Measurements from ENCODE around the gene NMU. TPM values are rescaled to one million over a fixed set of nuclear protein-coding genes. Genes with fewer than 3 reads are reported as not detected.
"Not testable (repeated sequence)": the region's sequence is repeated elsewhere in the genome, so short reads cannot be mapped to it uniquely, and the experiment has no call there.

The NMU gene
- total and polyA plus RNA-seq, 5 donors, result not detected

GRCh38 chr4:55600640-55601039 lies 35.5 kb downstream of the NMU start:
- intact Hi-C loops (cut with DNase I), result no loop called here
- Histone ChIP-seq H3K27ac (ENCODE audit: low read length) (no peak overlapping the region), H3K27me3 (ENCODE audit: control insufficient read depth, insufficient read depth) (no peaks in the 10 kb centered on the region), H3K4me3 (ENCODE audit: low read length) (no peak overlapping the region), H3K9me3 (ENCODE audit: control insufficient read depth, low read length) (no peaks in the 10 kb centered on the region), H3K4me1 (ENCODE audit: control insufficient read depth, insufficient read depth, low read length) (no peaks in the 10 kb centered on the region)
- DNase-seq (no peak), ATAC-seq (no peak)

GRCh38 chr4:55598641-55599040 lies 37.5 kb downstream of the NMU start:
- H3K27me3 ChIP-seq (ENCODE audit: control insufficient read depth, insufficient read depth), result no peaks in the 10 kb centered on the region
- H3K4me1 ChIP-seq (ENCODE audit: control insufficient read depth, insufficient read depth, low read length), result no peaks in the 10 kb centered on the region
- no peak for ATAC-seq
- no peaks in the 10 kb centered on the region for H3K9me3 ChIP-seq (ENCODE audit: control insufficient read depth, low read length)
- H3K4me3 ChIP-seq (ENCODE audit: low read length), result no peak overlapping the region
- 92% methylated on average over 2 of the region's 2 CpGs for WGBS
- no peak for DNase-seq
- H3K27ac ChIP-seq (ENCODE audit: low read length), result no peak overlapping the region
- intact Hi-C loops (cut with DNase I), result no loop called here

- no peak for ATAC-seq
- H3K9me3 ChIP-seq (ENCODE audit: control insufficient read depth, low read length), result no peaks in the 10 kb centered on the region
- WGBS, result 93% methylated on average over 24 of the region's 24 CpGs
- H3K27me3 ChIP-seq (ENCODE audit: control insufficient read depth, insufficient read depth), result no peaks in the 10 kb centered on the region
- H3K4me3 ChIP-seq (ENCODE audit: low read length), result no peak within 1 kb of the TSS
- no peak within 1 kb of the TSS for H3K27ac ChIP-seq (ENCODE audit: low read length)
- H3K4me1 ChIP-seq (ENCODE audit: control insufficient read depth, insufficient read depth, low read length), result no peaks in the 10 kb centered on the region
- DNase-seq, result peak; percentile 13 to 49 (median 42)
- intact Hi-C loops (cut with DNase I), result no loop called here
These were observed 44.1 kb downstream of the NMU start, which contains the start of gene PDCL2 for GRCh38 chr4:55592014-55592413. Gene PDCL2, minus strand, starts transcription at chr4:55592245. Its CDS starts 136 bp downstream, at chr4:55592109.

- DNase-seq (no peak), ATAC-seq (no peak)
- no peaks in the 10 kb centered on the region for H3K9me3 ChIP-seq (ENCODE audit: control insufficient read depth, low read length)
- intact Hi-C loops (cut with DNase I), result no loop called here
- no peak overlapping the region for H3K27ac ChIP-seq (ENCODE audit: low read length)
- no peak overlapping the region for H3K4me3 ChIP-seq (ENCODE audit: low read length)
- H3K4me1 ChIP-seq (ENCODE audit: control insufficient read depth, insufficient read depth, low read length), result no peaks in the 10 kb centered on the region
- no peaks in the 10 kb centered on the region for H3K27me3 ChIP-seq (ENCODE audit: control insufficient read depth, insufficient read depth)
- 83% methylated on average over 2 of the region's 2 CpGs for WGBS
These were observed 47.9 kb downstream of the NMU start for GRCh38 chr4:55588160-55588559.

- H3K27me3 ChIP-seq (ENCODE audit: control insufficient read depth, insufficient read depth); ATAC-seq; H3K9me3 ChIP-seq (ENCODE audit: control insufficient read depth, low read length); H3K27ac ChIP-seq (ENCODE audit: low read length); intact Hi-C loops (cut with DNase I); H3K4me3 ChIP-seq (ENCODE audit: low read length); DNase-seq; H3K4me1 ChIP-seq (ENCODE audit: control insufficient read depth, insufficient read depth, low read length): not testable (repeated sequence)
- 96% methylated on average over 2 of the region's 2 CpGs for WGBS
These were observed 53.3 kb downstream of the NMU start for GRCh38 chr4:55582773-55583172.

- H3K4me1 ChIP-seq (ENCODE audit: control insufficient read depth, insufficient read depth, low read length), result no peaks in the 10 kb centered on the region
- no peaks in the 10 kb centered on the region for H3K27me3 ChIP-seq (ENCODE audit: control insufficient read depth, insufficient read depth)
- no peak overlapping the region for H3K27ac ChIP-seq (ENCODE audit: low read length)
- no peaks in the 10 kb centered on the region for H3K9me3 ChIP-seq (ENCODE audit: control insufficient read depth, low read length)
- no peak overlapping the region for H3K4me3 ChIP-seq (ENCODE audit: low read length)
- no peak for ATAC-seq
- no peak for DNase-seq
- intact Hi-C loops (cut with DNase I), result no loop called here
These were observed 57.6 kb downstream of the NMU start for GRCh38 chr4:55578341-55579010.

GRCh38 chr4:55575513-55575912 lies 60.6 kb downstream of the NMU start:
- no peaks in the 10 kb centered on the region for H3K27me3 ChIP-seq (ENCODE audit: control insufficient read depth, insufficient read depth)
- no peaks in the 10 kb centered on the region for H3K9me3 ChIP-seq (ENCODE audit: control insufficient read depth, low read length)
- H3K4me1 ChIP-seq (ENCODE audit: control insufficient read depth, insufficient read depth, low read length), result no peaks in the 10 kb centered on the region
- DNase-seq, result no peak
- no peak overlapping the region for H3K27ac ChIP-seq (ENCODE audit: low read length)
- intact Hi-C loops (cut with DNase I), result no loop called here
- ATAC-seq, result no peak
- 65% methylated on average over 1 of the region's 1 CpG for WGBS
- H3K4me3 ChIP-seq (ENCODE audit: low read length), result no peak overlapping the region

GRCh38 chr4:55574252-55574651 lies 61.8 kb downstream of the NMU start:
- 61% methylated on average over 1 of the region's 1 CpG for WGBS
- H3K4me1 ChIP-seq (ENCODE audit: control insufficient read depth, insufficient read depth, low read length), result no peaks in the 10 kb centered on the region

GRCh38 chr4:55571806-55572205 lies 64.3 kb downstream of the NMU start:
- no peaks in the 10 kb centered on the region for H3K9me3 ChIP-seq (ENCODE audit: control insufficient read depth, low read length)
- 89% methylated on average over 3 of the region's 3 CpGs for WGBS
- no peak overlapping the region for H3K4me3 ChIP-seq (ENCODE audit: low read length)
- no peak overlapping the region for H3K27ac ChIP-seq (ENCODE audit: low read length)
- intact Hi-C loops (cut with DNase I), result no loop called here
- DNase-seq (no peak), ATAC-seq (no peak)
- H3K27me3 ChIP-seq (ENCODE audit: control insufficient read depth, insufficient read depth), result no peaks in the 10 kb centered on the region
- no peaks in the 10 kb centered on the region for H3K4me1 ChIP-seq (ENCODE audit: control insufficient read depth, insufficient read depth, low read length)

More at GRCh38 chr4:55574252-55574651, 61.8 kb downstream of the NMU start:
- H3K27ac ChIP-seq (ENCODE audit: low read length), result no peak overlapping the region
- no peaks in the 10 kb centered on the region for H3K9me3 ChIP-seq (ENCODE audit: control insufficient read depth, low read length)
- intact Hi-C loops (cut with DNase I), result no loop called here
- H3K4me3 ChIP-seq (ENCODE audit: low read length), result no peak overlapping the region
- DNase-seq (no peak), ATAC-seq (no peak)
- no peaks in the 10 kb centered on the region for H3K27me3 ChIP-seq (ENCODE audit: control insufficient read depth, insufficient read depth)

GRCh38 chr4:55568905-55569504 lies 67.1 kb downstream of the NMU start:
- 84% methylated on average over 1 of the region's 1 CpG for WGBS

GRCh38 chr4:55561889-55562288 lies 74.2 kb downstream of the NMU start:
- DNase-seq (no peak), ATAC-seq (no peak)
- H3K9me3 ChIP-seq (ENCODE audit: control insufficient read depth, low read length), result no peaks in the 10 kb centered on the region
- no peak overlapping the region for H3K27ac ChIP-seq (ENCODE audit: low read length)
- 96% methylated on average over 1 of the region's 1 CpG for WGBS
- no peaks in the 10 kb centered on the region for H3K27me3 ChIP-seq (ENCODE audit: control insufficient read depth, insufficient read depth)
- H3K4me3 ChIP-seq (ENCODE audit: low read length), result no peak overlapping the region
- intact Hi-C loops (cut with DNase I), result no loop called here
- H3K4me1 ChIP-seq (ENCODE audit: control insufficient read depth, insufficient read depth, low read length), result no peaks in the 10 kb centered on the region

More at GRCh38 chr4:55568905-55569504, 67.1 kb downstream of the NMU start:
- Histone ChIP-seq H3K27me3 (ENCODE audit: control insufficient read depth, insufficient read depth) (no peaks in the 10 kb centered on the region), H3K4me1 (ENCODE audit: control insufficient read depth, insufficient read depth, low read length) (no peaks in the 10 kb centered on the region), H3K9me3 (ENCODE audit: control insufficient read depth, low read length) (no peaks in the 10 kb centered on the region), H3K4me3 (ENCODE audit: low read length) (no peak overlapping the region), H3K27ac (ENCODE audit: low read length) (no peak overlapping the region)
- DNase-seq (no peak), ATAC-seq (no peak)
- intact Hi-C loops (cut with DNase I), result no loop called here
